HG02678 (cell line): ENCODE results near the gene AMPD2.
"Not testable (repeated sequence)": the region's sequence is repeated elsewhere in the genome, so short reads cannot be mapped to it uniquely, and the experiment has no call there.

Source experiments
- ATAC-seq: cut with Tn5 transposase; IDR thresholded peaks from one replicate; pipeline ENCODE4 v1.9.1; 2021; ENCODE audit warnings: mild to moderate bottlenecking, moderate library complexity; ENCODE audit not compliant: unreplicated experiment

AMPD2 gene

GRCh38 chr1:109676683-109677381 is 57.2 kb downstream of the AMPD2 start:
- not testable (repeated sequence) for ATAC-seq

DNA sequence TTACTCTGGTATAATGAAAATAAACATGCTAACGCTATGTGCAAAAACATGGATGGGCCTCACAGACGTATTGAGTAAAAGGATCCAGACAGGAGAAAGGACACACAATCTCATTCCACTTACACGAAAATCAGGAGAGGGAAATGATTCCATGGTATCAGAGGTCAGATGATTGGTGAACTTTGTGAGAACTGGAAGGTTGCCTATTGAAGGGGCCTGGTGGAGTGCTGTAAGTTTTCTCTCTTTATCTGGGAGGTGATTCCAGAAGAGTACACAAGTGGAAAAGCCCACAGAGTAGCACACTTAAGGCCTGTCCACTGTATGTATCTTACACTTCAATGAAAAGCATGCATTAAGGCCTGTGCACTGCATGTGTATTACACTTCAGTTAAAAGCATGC is 57.8 kb downstream of the AMPD2 start:
- ATAC-seq: no peak

DNA sequence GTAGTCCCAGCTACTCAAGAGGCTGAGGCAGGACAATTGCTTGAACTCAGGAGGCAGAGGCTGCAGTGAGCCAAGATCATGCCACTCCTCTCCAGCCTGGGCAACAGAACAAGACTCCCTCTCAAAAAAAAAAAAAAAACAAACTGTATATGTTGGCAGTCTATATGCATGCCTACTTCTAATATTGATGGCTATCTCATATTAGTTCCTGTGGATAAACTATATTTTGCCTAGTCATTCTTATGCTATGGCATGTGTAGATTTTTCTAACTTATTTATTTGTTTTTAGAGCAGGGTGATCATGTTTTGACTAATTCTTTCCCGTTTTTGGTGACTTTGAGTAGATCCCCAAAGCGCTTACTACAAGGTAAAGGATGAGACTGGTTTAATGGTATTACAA is 59.0 kb downstream of the AMPD2 start:
- ATAC-seq: not testable (repeated sequence)
